Sigmoid colon (tissue), 4 donors: ENCODE measurements around the gene ZNF568.

Source experiments
- EP300 ChIP-seq, 4 donors: sonication (generic); formaldehyde crosslinking; IDR thresholded peaks; one replicate each; pipeline ENCODE4 v1.6.1; 2017; ENCODE audit warnings: antibody characterized with exemption in 4 of 4
- POLR2A ChIP-seq, 2 donors: fragments of 450-650 bp; IDR thresholded peaks; one replicate each; pipeline ENCODE4 v1.6.1; 2016; ENCODE audit warnings: antibody characterized with exemption in 2 of 2, mild to moderate bottlenecking in 2 of 2, moderate library complexity in 2 of 2
- TF ChIP-seq, protein P1 (sequence below), 4 experiments: fragments of 450-650 bp in 3 of 4; fragments of 200-600 bp in 1 of 4; IDR thresholded peaks; one replicate each; pipeline ENCODE4 v1.5.1; 2016 to 2019; ENCODE audit warnings: antibody characterized with exemption in 4 of 4, mild to moderate bottlenecking in 3 of 4, moderate library complexity in 2 of 4

DNA sequence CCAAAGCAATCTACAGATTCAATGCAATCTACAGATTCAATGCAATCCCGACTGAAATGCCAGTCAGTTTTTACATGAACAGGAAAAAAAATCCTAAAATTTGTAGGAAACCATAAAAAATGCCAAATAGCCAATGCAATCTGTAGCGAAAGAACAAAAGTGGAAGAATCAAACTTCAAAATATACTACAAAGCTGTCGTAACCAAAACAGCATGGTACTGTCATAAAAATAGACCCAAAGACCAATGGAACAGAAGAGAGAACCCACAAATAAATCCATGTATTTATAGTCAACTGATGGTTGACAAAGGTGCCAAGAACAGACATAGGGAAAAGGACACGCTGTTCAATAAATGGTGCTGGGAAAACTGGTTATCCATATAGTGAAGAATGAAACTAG, 17.7 kb upstream of the ZNF568 start:
- TF ChIP-seq, protein P1, sequence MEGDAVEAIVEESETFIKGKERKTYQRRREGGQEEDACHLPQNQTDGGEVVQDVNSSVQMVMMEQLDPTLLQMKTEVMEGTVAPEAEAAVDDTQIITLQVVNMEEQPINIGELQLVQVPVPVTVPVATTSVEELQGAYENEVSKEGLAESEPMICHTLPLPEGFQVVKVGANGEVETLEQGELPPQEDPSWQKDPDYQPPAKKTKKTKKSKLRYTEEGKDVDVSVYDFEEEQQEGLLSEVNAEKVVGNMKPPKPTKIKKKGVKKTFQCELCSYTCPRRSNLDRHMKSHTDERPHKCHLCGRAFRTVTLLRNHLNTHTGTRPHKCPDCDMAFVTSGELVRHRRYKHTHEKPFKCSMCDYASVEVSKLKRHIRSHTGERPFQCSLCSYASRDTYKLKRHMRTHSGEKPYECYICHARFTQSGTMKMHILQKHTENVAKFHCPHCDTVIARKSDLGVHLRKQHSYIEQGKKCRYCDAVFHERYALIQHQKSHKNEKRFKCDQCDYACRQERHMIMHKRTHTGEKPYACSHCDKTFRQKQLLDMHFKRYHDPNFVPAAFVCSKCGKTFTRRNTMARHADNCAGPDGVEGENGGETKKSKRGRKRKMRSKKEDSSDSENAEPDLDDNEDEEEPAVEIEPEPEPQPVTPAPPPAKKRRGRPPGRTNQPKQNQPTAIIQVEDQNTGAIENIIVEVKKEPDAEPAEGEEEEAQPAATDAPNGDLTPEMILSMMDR (IDR thresholded peaks at IDR 0.05): no peak
- no peak for TF ChIP-seq EP300 (IDR thresholded peaks at IDR 0.05)
- no peak for TF ChIP-seq POLR2A (IDR thresholded peaks at IDR 0.05)
